ENCODE results near the gene SV2B.

SV2B gene

GRCh38 chr15:91271565-91272153, 171.6 kb downstream of the SV2B start:
- peak; percentile 62 for DNase-seq (ENCODE audit: low read depth)

- no peak for DNase-seq (ENCODE audit: low read depth)
Observed at GRCh38 chr15:91275844-91276243, 175.8 kb downstream of the SV2B start.

- no peak for DNase-seq (ENCODE audit: low read depth)
Observed at GRCh38 chr15:91278951-91279350, 178.9 kb downstream of the SV2B start.

- no peak for DNase-seq (ENCODE audit: low read depth)
Observed at GRCh38 chr15:91279486-91279885, 179.4 kb downstream of the SV2B start.

GRCh38 chr15:91281947-91282346, 181.9 kb downstream of the SV2B start:
- no peak for DNase-seq (ENCODE audit: low read depth)

- DNase-seq (ENCODE audit: low read depth) = no peak
Observed at GRCh38 chr15:91282486-91282885, 182.4 kb downstream of the SV2B start.

- no peak for DNase-seq (ENCODE audit: low read depth)
Observed at GRCh38 chr15:91283155-91283554, 183.1 kb downstream of the SV2B start.

GRCh38 chr15:91284758-91285466, 184.9 kb downstream of the SV2B start:
- DNase-seq (ENCODE audit: low read depth) = no peak

GRCh38 chr15:91289324-91289723, 189.3 kb downstream of the SV2B start:
- DNase-seq (ENCODE audit: low read depth) = no peak

GRCh38 chr15:91290553-91290952, 190.5 kb downstream of the SV2B start:
- no peak for DNase-seq (ENCODE audit: low read depth)

- DNase-seq (ENCODE audit: low read depth) = no peak
Observed at GRCh38 chr15:91291673-91292072, 191.6 kb downstream of the SV2B start.

GRCh38 chr15:91294344-91294743, 194.3 kb downstream of the SV2B start:
- DNase-seq (ENCODE audit: low read depth) = no peak

- DNase-seq (ENCODE audit: low read depth) = no peak
Observed at GRCh38 chr15:91294795-91295194, 194.7 kb downstream of the SV2B start.

GRCh38 chr15:91298101-91298500, 198.0 kb downstream of the SV2B start:
- DNase-seq (ENCODE audit: low read depth) = no peak

- no peak for DNase-seq (ENCODE audit: low read depth)
Observed at GRCh38 chr15:91302588-91303439, 202.8 kb downstream of the SV2B start.

GRCh38 chr15:91304210-91304609, 204.2 kb downstream of the SV2B start:
- no peak for DNase-seq (ENCODE audit: low read depth)

- no peak for DNase-seq (ENCODE audit: low read depth)
Observed at GRCh38 chr15:91304786-91305185, 204.7 kb downstream of the SV2B start.

- DNase-seq (ENCODE audit: low read depth) = no peak
Observed at GRCh38 chr15:91306144-91306543, 206.1 kb downstream of the SV2B start.

- DNase-seq (ENCODE audit: low read depth) = no peak
Observed at GRCh38 chr15:91307601-91308000, 207.5 kb downstream of the SV2B start.

- DNase-seq (ENCODE audit: low read depth) = no peak
Observed at GRCh38 chr15:91308199-91308598, 208.1 kb downstream of the SV2B start.

GRCh38 chr15:91308855-91309254, 208.8 kb downstream of the SV2B start:
- peak; percentile 36 for DNase-seq (ENCODE audit: low read depth)

- DNase-seq (ENCODE audit: low read depth) = no peak
Observed at GRCh38 chr15:91311986-91312385, 211.9 kb downstream of the SV2B start.

- DNase-seq (ENCODE audit: low read depth) = no peak
Observed at GRCh38 chr15:91316126-91316525, 216.1 kb downstream of the SV2B start.
